ENCODE measurements around the gene PRR7.
A peak's percentile ranks its signal among the peaks of the same experiment; 100 is the strongest.
"Not testable (repeated sequence)": the region's sequence is repeated elsewhere in the genome, so short reads cannot be mapped to it uniquely, and the experiment has no call there.

PRR7 gene

GRCh38 chr5:177446200-177447065 lies at the start of gene PRR7:
Gene PRR7, plus strand, starts transcription at chr5:177446814. Its CDS starts 8,254 bp downstream, at chr5:177455068.
- peak; percentile 57 for DNase-seq

GRCh38 chr5:177397875-177398390 lies 48.7 kb upstream of the PRR7 start:
- no peak for DNase-seq

GRCh38 chr5:177399997-177400868 lies 46.4 kb upstream of the PRR7 start, which contains the start of gene PFN3:
Gene PFN3, minus strand, starts transcription at chr5:177400661. Its CDS starts 85 bp downstream, at chr5:177400576.
- DNase-seq, result peak; percentile 33

- peak; percentile 44 for DNase-seq
Observed at GRCh38 chr5:177402271-177403043, 44.2 kb upstream of the PRR7 start.

GRCh38 chr5:177403102-177403791 lies 43.4 kb upstream of the PRR7 start:
- no peak for DNase-seq

- DNase-seq, result peak; percentile 71
Observed at GRCh38 chr5:177403792-177404640, 42.6 kb upstream of the PRR7 start.

- no peak for DNase-seq
Observed at GRCh38 chr5:177404641-177405179, 41.9 kb upstream of the PRR7 start.

- DNase-seq, result no peak
Observed at GRCh38 chr5:177405312-177405711, 41.3 kb upstream of the PRR7 start.

- DNase-seq, result no peak
Observed at GRCh38 chr5:177405805-177406204, 40.8 kb upstream of the PRR7 start.

- DNase-seq, result no peak
Observed at GRCh38 chr5:177409043-177409801, 37.4 kb upstream of the PRR7 start, which contains the start of gene F12. Gene F12, minus strand, starts transcription at chr5:177409564. Its CDS starts 37 bp downstream, at chr5:177409527.

GRCh38 chr5:177410575-177410974 lies 36.0 kb upstream of the PRR7 start:
- no peak for DNase-seq

GRCh38 chr5:177412603-177413233 lies 33.9 kb upstream of the PRR7 start:
- no peak for DNase-seq

- no peak for DNase-seq
Observed at GRCh38 chr5:177414481-177414880, 32.1 kb upstream of the PRR7 start.

GRCh38 chr5:177417081-177417480 lies 29.5 kb upstream of the PRR7 start:
- not testable (repeated sequence) for DNase-seq

- DNase-seq, result peak; percentile 77
Observed at GRCh38 chr5:177419046-177419445, 27.6 kb upstream of the PRR7 start.

- DNase-seq, result not testable (repeated sequence)
Observed at GRCh38 chr5:177420472-177420871, 26.1 kb upstream of the PRR7 start.

GRCh38 chr5:177421062-177421798 lies 25.4 kb upstream of the PRR7 start:
- DNase-seq, result no peak

GRCh38 chr5:177423671-177424070 lies 22.9 kb upstream of the PRR7 start:
- no peak for DNase-seq
